OCI-LY7 (cell line): ENCODE measurements around the gene APOBEC3H.

Source experiments
- EZH2phosphoT487 ChIP-seq: fragments of 200-600 bp; sonication (generic); IDR thresholded peaks from 2 replicates; pipeline ENCODE4 v1.6.1; 2018; ENCODE audit warnings: low read depth, borderline replicate concordance, mild to moderate bottlenecking, mixed run types, antibody characterized with exemption, low read length, moderate library complexity, mixed read lengths
- TF ChIP-seq, protein P1 (sequence below): fragments of 200-600 bp; sonication (generic); conservative IDR thresholded peaks from 2 replicates; pipeline ENCODE4 v1.5.1; 2014; ENCODE audit warnings: mild to moderate bottlenecking, antibody characterized with exemption, low read length, moderate library complexity, mixed read lengths

DNA sequence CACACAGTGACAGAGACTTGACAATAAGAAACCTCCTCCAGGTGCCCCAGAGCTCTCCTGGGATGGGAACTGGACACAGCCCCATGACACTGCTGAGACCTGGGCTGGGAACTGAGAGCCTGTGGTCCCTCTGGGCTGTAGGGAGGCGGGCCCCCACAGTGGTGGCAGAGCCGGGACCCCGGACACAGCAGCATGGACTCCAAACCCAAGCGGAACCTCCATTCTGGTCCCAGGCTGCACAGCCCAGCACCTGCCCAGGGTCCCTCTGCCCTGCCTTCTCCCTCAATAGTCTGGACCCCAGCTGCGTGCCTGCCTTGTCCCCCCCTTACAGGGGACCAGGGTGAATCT, 8.4 kb upstream of the APOBEC3H start:
- TF ChIP-seq, protein P1, sequence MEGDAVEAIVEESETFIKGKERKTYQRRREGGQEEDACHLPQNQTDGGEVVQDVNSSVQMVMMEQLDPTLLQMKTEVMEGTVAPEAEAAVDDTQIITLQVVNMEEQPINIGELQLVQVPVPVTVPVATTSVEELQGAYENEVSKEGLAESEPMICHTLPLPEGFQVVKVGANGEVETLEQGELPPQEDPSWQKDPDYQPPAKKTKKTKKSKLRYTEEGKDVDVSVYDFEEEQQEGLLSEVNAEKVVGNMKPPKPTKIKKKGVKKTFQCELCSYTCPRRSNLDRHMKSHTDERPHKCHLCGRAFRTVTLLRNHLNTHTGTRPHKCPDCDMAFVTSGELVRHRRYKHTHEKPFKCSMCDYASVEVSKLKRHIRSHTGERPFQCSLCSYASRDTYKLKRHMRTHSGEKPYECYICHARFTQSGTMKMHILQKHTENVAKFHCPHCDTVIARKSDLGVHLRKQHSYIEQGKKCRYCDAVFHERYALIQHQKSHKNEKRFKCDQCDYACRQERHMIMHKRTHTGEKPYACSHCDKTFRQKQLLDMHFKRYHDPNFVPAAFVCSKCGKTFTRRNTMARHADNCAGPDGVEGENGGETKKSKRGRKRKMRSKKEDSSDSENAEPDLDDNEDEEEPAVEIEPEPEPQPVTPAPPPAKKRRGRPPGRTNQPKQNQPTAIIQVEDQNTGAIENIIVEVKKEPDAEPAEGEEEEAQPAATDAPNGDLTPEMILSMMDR = no peak
- no peak for TF ChIP-seq EZH2phosphoT487
